Vagina (tissue), 2 donors: ENCODE measurements around the gene SUSD2. TPM values are rescaled to one million over a fixed set of nuclear protein-coding genes. Genes with fewer than 3 reads are reported as not detected.

Experiments
- DNase-seq, 2 donors: peaks; one replicate each; pipeline ENCODE4 v3.0.0-alpha.2; 2017; ENCODE audit errors: extremely low spot score in 2 of 2
- H3K27ac ChIP-seq: fragments of 200-600 bp; sonication (generic); one replicate; pipeline ENCODE4 v1.5.1; 2019
- H3K27me3 ChIP-seq: fragments of 200-600 bp; sonication (generic); one replicate; pipeline ENCODE4 v1.5.1; 2019
- H3K36me3 ChIP-seq, 2 donors: fragments of 200-600 bp; sonication (generic); one replicate each; pipeline ENCODE4 v1.5.1; 2017 to 2019
- H3K4me1 ChIP-seq: fragments of 200-600 bp; sonication (generic); one replicate; pipeline ENCODE4 v1.5.1; 2019
- H3K4me3 ChIP-seq, 2 donors: fragments of 200-600 bp; sonication (generic); 1 replicate in 1 of 2; 2 replicates in 1 of 2; pipeline ENCODE4 v1.5.1; 2016 to 2019
- H3K9me3 ChIP-seq: fragments of 200-600 bp; sonication (generic); one replicate; pipeline ENCODE4 v1.5.1; 2019
- CTCF ChIP-seq, 3 experiments: fragments of 450-650 bp in 2 of 3; fragments of 200-600 bp in 1 of 3; sonication (generic) in 1 of 3; IDR thresholded peaks; one replicate each; pipeline ENCODE4 v1.5.1; 2017 to 2019; ENCODE audit warnings: antibody characterized with exemption in 3 of 3, mild to moderate bottlenecking in 2 of 3, moderate library complexity in 2 of 3
- POLR2A ChIP-seq, 2 donors: fragments of 450-650 bp; IDR thresholded peaks; one replicate each; pipeline ENCODE4 v1.6.1; 2017; ENCODE audit warnings: antibody characterized with exemption in 2 of 2, mild to moderate bottlenecking in 2 of 2, moderate library complexity in 2 of 2
- POLR2AphosphoS5 ChIP-seq, 2 donors: sonication (generic); formaldehyde crosslinking; IDR thresholded peaks; one replicate each; pipeline ENCODE4 v1.9.0; 2017; ENCODE audit warnings: antibody characterized with exemption in 2 of 2, mild to moderate bottlenecking in 2 of 2, low read depth in 1 of 2; ENCODE audit not compliant: insufficient read depth in 1 of 2
- intact Hi-C: fragments of 100-400 bp; cut with DNase I; formaldehyde crosslinking; loops from one replicate; pipeline ENCODE4 v1.15.1; 2023
- total RNA-seq: library from RNA; depleted of rRNA; stranded (reverse); fragments of >200 nt; gene quantifications from one replicate; pipeline ENCODE4 v1.2.3, GENCODE V29; 2016

Gene SUSD2
- total RNA-seq, 1 donor from 2014 or later: 9.1 TPM

- DNase-seq: no peak
- Histone ChIP-seq H3K36me3 (peaks cover 0 to 13% of the 10 kb centered on the region in 2 donors), H3K4me1 (peaks cover 3% of the 10 kb centered on the region), H3K9me3 (no peaks in the 10 kb centered on the region), H3K27me3 (no peaks in the 10 kb centered on the region), H3K27ac (no peak overlapping the region), H3K4me3 (no peak overlapping the region)
- TF ChIP-seq POLR2A (IDR thresholded peaks at IDR 0.05) (no peak), POLR2AphosphoS5 (IDR thresholded peaks at IDR 0.05; ENCODE audit: insufficient read depth in 1 of 2, low read depth in 1 of 2) (no peak), CTCF (IDR thresholded peaks at IDR 0.05) (no peak)
- intact Hi-C loops: no loop called here
These were observed 49.8 kb downstream of the SUSD2 start for GRCh38 chr22:24230911-24231656.

GRCh38 chr22:24231706-24232105 lies 50.4 kb downstream of the SUSD2 start:
- H3K36me3 ChIP-seq: peaks cover 0 to 7% of the 10 kb centered on the region in 2 donors
- DNase-seq: no peak
- TF ChIP-seq POLR2A (IDR thresholded peaks at IDR 0.05) (no peak), CTCF (IDR thresholded peaks at IDR 0.05) (no peak), POLR2AphosphoS5 (IDR thresholded peaks at IDR 0.05; ENCODE audit: insufficient read depth in 1 of 2, low read depth in 1 of 2) (no peak)
- H3K9me3 ChIP-seq: no peaks in the 10 kb centered on the region
- H3K27me3 ChIP-seq: no peaks in the 10 kb centered on the region
- no peak overlapping the region for H3K27ac ChIP-seq
- intact Hi-C loops: no loop called here
- H3K4me3 ChIP-seq: no peak overlapping the region
- peaks cover 3% of the 10 kb centered on the region for H3K4me1 ChIP-seq

GRCh38 chr22:24232124-24232523 lies 50.8 kb downstream of the SUSD2 start:
- Histone ChIP-seq H3K27ac (no peak overlapping the region), H3K9me3 (no peaks in the 10 kb centered on the region), H3K36me3 (peaks cover 0 to 7% of the 10 kb centered on the region in 2 donors), H3K4me1 (peaks cover 3% of the 10 kb centered on the region), H3K27me3 (no peaks in the 10 kb centered on the region), H3K4me3 (no peak overlapping the region)
- intact Hi-C loops: no loop called here
- TF ChIP-seq CTCF (IDR thresholded peaks at IDR 0.05) (no peak), POLR2AphosphoS5 (IDR thresholded peaks at IDR 0.05; ENCODE audit: insufficient read depth in 1 of 2, low read depth in 1 of 2) (no peak), POLR2A (IDR thresholded peaks at IDR 0.05) (no peak)
- no peak for DNase-seq

- Histone ChIP-seq H3K27me3 (no peaks in the 10 kb centered on the region), H3K4me3 (no peak overlapping the region), H3K36me3 (peaks cover 0 to 7% of the 10 kb centered on the region in 2 donors), H3K27ac (no peak overlapping the region), H3K4me1 (peaks cover 3% of the 10 kb centered on the region), H3K9me3 (no peaks in the 10 kb centered on the region)
- DNase-seq: no peak
- TF ChIP-seq CTCF (IDR thresholded peaks at IDR 0.05) (no peak), POLR2AphosphoS5 (IDR thresholded peaks at IDR 0.05; ENCODE audit: insufficient read depth in 1 of 2, low read depth in 1 of 2) (no peak), POLR2A (IDR thresholded peaks at IDR 0.05) (no peak)
- intact Hi-C loops: no loop called here
These were observed 51.4 kb downstream of the SUSD2 start for GRCh38 chr22:24232725-24233124.

GRCh38 chr22:24233235-24233634 lies 51.9 kb downstream of the SUSD2 start:
- intact Hi-C loops: no loop called here

More at GRCh38 chr22:24233235-24233634, 51.9 kb downstream of the SUSD2 start:
- no peak for DNase-seq
- Histone ChIP-seq H3K36me3 (peaks cover 0 to 7% of the 10 kb centered on the region in 2 donors), H3K4me3 (no peak overlapping the region), H3K27me3 (no peaks in the 10 kb centered on the region), H3K9me3 (no peaks in the 10 kb centered on the region), H3K4me1 (peaks cover 3% of the 10 kb centered on the region), H3K27ac (no peak overlapping the region)
- TF ChIP-seq POLR2A (IDR thresholded peaks at IDR 0.05): no peak
